Measurements from ENCODE around the gene TMEFF2. TPM values are rescaled to one million over a fixed set of nuclear protein-coding genes. Genes with fewer than 3 reads are reported as not detected.

Gene TMEFF2
- total and polyA plus RNA-seq, 2 of the 4 experiments (the other 2 are of a cell fraction) = 1.3 to 3.0 TPM

- H2BK15ac ChIP-seq (ENCODE audit: low read depth, low read length) = no peak overlapping the region
- no peak overlapping the region for H3K4me2 ChIP-seq (ENCODE audit: low read depth, low read length)
- POLR2A ChIA-PET (ENCODE audit: unreplicated experiment) = no interaction called here
- CTCF ChIA-PET = no interaction called here
- no peak overlapping the region for H3K23ac ChIP-seq (ENCODE audit: low read depth, low read length)
- no peaks in the 10 kb centered on the region for H3K27me3 ChIP-seq (ENCODE audit: control insufficient read depth, insufficient read depth, low read length)
- H4K5ac ChIP-seq (ENCODE audit: low read depth, low read length) = no peak overlapping the region
- H3K9me3 ChIP-seq (ENCODE audit: control insufficient read depth, insufficient read depth, low read length) = no peaks in the 10 kb centered on the region
- H3K4ac ChIP-seq (ENCODE audit: low read depth, low read length) = no peak overlapping the region
- H2AK9ac ChIP-seq (replicated peaks; ENCODE audit: low read depth, low read length, poor library complexity) = no peak overlapping the region
- dilution Hi-C loops (cut with HindIII; ENCODE audit: low sequenced_read_pairs, unreplicated experiment) = no loop called here
- H3K79me1 ChIP-seq (ENCODE audit: low read depth in 1 of 2, low read length in 2 of 2) = no peaks in the 10 kb centered on the region
- ATAC-seq (ENCODE audit: low read depth) (no peak), DNase-seq (peak; percentile 4)
- no peak overlapping the region for H3K27ac ChIP-seq (ENCODE audit: insufficient read depth, low read length)
- intact Hi-C loops (cut with micrococcal nuclease) = no loop called here
- no peak overlapping the region for H3K4me3 ChIP-seq (ENCODE audit: insufficient read depth, low read depth, low read length)
- no peak overlapping the region for H3K9ac ChIP-seq (ENCODE audit: low read depth, low read length)
- no peak overlapping the region for H3K14ac ChIP-seq (replicated peaks; ENCODE audit: low read depth, low read length)
- H3K4me1 ChIP-seq (ENCODE audit: control insufficient read depth, insufficient read depth, low read length) = peaks cover 2% of the 10 kb centered on the region; the same call in 1 of the 2 replicates
- TF ChIP-seq BHLHE40 (IDR thresholded peaks at IDR 0.05; ENCODE audit: low read depth, low read length) (no peak), RCOR1 (IDR thresholded peaks at IDR 0.05; ENCODE audit: insufficient replicate concordance, low read length) (no peak), MAZ (IDR thresholded peaks at IDR 0.05; ENCODE audit: borderline replicate concordance, low read depth, low read length) (no peak), RFX5 (IDR thresholded peaks at IDR 0.05; ENCODE audit: low read depth, low read length) (no peak), MXI1 (IDR thresholded peaks at IDR 0.05; ENCODE audit: borderline replicate concordance, low read depth, low read length) (no peak), USF2 (IDR thresholded peaks at IDR 0.05; ENCODE audit: low read depth, low read length) (no peak), NFE2L2 (IDR thresholded peaks at IDR 0.05; ENCODE audit: low read depth, low read length) (no peak), CHD1 (IDR thresholded peaks at IDR 0.05; ENCODE audit: low read depth, low read length) (no peak), MAFK (IDR thresholded peaks at IDR 0.05; ENCODE audit: low read depth, low read length) (no peak), SMC3 (IDR thresholded peaks at IDR 0.05; ENCODE audit: low read depth, low read length) (no peak), CEBPB (IDR thresholded peaks at IDR 0.05; ENCODE audit: low read depth, low read length) (no peak), ELK1 (IDR thresholded peaks at IDR 0.05; ENCODE audit: borderline replicate concordance, low read depth, low read length) (no peak), CTCF (conservative IDR thresholded peaks at IDR 0.05; ENCODE audit: low read depth, low read length) (no peak), POLR2A (IDR thresholded peaks at IDR 0.05; ENCODE audit: low read depth, low read length) (no peak), FOS (IDR thresholded peaks at IDR 0.05; ENCODE audit: low read depth, low read length) (no peak), RAD21 (IDR thresholded peaks at IDR 0.05; ENCODE audit: low read length) (no peak)
- H4K20me1 ChIP-seq (ENCODE audit: insufficient read depth, low read length) = no peaks in the 10 kb centered on the region
- no peaks in the 10 kb centered on the region for H3K36me3 ChIP-seq (ENCODE audit: control insufficient read depth, insufficient read depth, low read length)
- no peak overlapping the region for H2BK120ac ChIP-seq (ENCODE audit: low read depth, low read length)
- no peak overlapping the region for H4K91ac ChIP-seq (ENCODE audit: insufficient read depth, low read depth, low read length)
- no peaks in the 10 kb centered on the region for H3K9me1 ChIP-seq (ENCODE audit: insufficient read depth, low read length)
- no peak overlapping the region for H2BK5ac ChIP-seq (ENCODE audit: low read depth, low read length, poor library complexity, severe bottlenecking)
- H3K56ac ChIP-seq (ENCODE audit: extremely low read depth, insufficient read depth, low read length) = no peak overlapping the region
- no peak overlapping the region for H2AK5ac ChIP-seq (ENCODE audit: low read depth, low read length)
- no peak overlapping the region for H3K18ac ChIP-seq (ENCODE audit: low read depth, low read length)
- H2BK20ac ChIP-seq (ENCODE audit: low read depth, low read length) = no peak overlapping the region
- in situ Hi-C loops (cut with MboI; ENCODE audit: low sequenced_read_pairs) = no loop called here
- H2AFZ ChIP-seq (replicated peaks; ENCODE audit: low read length, poor library complexity) = no peak overlapping the region
- no peak overlapping the region for H4K8ac ChIP-seq (ENCODE audit: low read depth in 2 of 2, low read length in 2 of 2)
- BruUV-seq (replicated peaks) = no TSS peak
Measured at GRCh38 chr2:192123847-192124246, 70.9 kb downstream of the TMEFF2 start.

All from IMR-90 (cell line).